ENCODE results near the gene AKAP13.

Gene AKAP13

DNA sequence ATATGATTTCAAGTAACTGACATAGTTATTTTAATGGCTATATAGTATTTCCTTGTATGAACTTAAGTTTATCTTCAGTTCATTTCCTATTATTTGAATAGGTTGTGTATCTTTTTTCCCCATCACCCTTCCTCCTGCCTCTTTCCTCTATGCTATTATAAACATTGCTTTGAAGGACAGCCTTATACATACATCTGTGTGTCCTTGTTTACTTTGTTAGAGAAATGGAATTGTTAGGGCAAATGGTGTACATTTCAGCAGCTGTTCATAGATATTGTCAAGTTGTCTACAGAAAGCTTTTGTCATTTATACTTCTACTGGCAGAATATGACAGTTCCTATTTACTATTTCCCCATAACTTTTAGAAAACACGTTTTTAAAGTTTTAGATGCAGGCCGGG lies 18.4 kb downstream of the AKAP13 start:
- peaks cover 17% of the 10 kb centered on the region for H3K4me1 ChIP-seq (ENCODE audit: control insufficient read depth, insufficient read depth, low read length)
- H3K4me3 ChIP-seq (ENCODE audit: low read length) = no peak overlapping the region
- H3K27ac ChIP-seq (ENCODE audit: low read depth, low read length) = no peak overlapping the region
- no peak overlapping the region for H3K9ac ChIP-seq (ENCODE audit: low read length)
- H3K36me3 ChIP-seq (ENCODE audit: control insufficient read depth, insufficient read depth, low read length) = no peaks in the 10 kb centered on the region
- no peaks in the 10 kb centered on the region for H3K27me3 ChIP-seq (ENCODE audit: control insufficient read depth, insufficient read depth, low read length)

DNA sequence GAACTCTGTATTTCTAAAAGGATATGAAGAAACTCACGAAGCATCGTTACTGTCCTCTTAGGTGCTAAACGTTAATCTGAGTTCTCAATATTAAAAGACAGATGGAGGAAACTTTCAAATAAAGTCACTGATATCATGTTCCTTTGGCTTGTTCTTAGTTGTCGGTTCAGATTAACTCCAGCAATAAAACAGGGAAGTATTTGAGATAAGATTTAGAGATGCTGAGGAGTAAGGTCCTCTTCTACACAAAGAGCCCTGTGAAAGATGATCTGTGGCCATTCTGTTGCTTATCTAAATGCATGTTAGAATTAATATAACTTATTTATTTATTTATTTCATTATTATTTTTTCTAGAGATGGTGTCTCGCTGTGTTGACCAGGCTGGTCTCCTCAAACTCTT lies 19.2 kb downstream of the AKAP13 start:
- Histone ChIP-seq H3K27ac (ENCODE audit: low read depth, low read length) (no peak overlapping the region), H3K36me3 (ENCODE audit: control insufficient read depth, insufficient read depth, low read length) (no peaks in the 10 kb centered on the region), H3K4me1 (ENCODE audit: control insufficient read depth, insufficient read depth, low read length) (peaks cover 16% of the 10 kb centered on the region), H3K27me3 (ENCODE audit: control insufficient read depth, insufficient read depth, low read length) (no peaks in the 10 kb centered on the region), H3K9ac (ENCODE audit: low read length) (no peak overlapping the region), H3K4me3 (ENCODE audit: low read length) (no peak overlapping the region)

GRCh38 chr15:85400606-85401005 lies 20.2 kb downstream of the AKAP13 start:
- H3K9ac ChIP-seq (ENCODE audit: low read length) = no peak overlapping the region
- H3K36me3 ChIP-seq (ENCODE audit: control insufficient read depth, insufficient read depth, low read length) = no peaks in the 10 kb centered on the region
- no peaks in the 10 kb centered on the region for H3K27me3 ChIP-seq (ENCODE audit: control insufficient read depth, insufficient read depth, low read length)
- peaks cover 13% of the 10 kb centered on the region for H3K4me1 ChIP-seq (ENCODE audit: control insufficient read depth, insufficient read depth, low read length)
- no peak overlapping the region for H3K4me3 ChIP-seq (ENCODE audit: low read length)
- no peak overlapping the region for H3K27ac ChIP-seq (ENCODE audit: low read depth, low read length)

- Histone ChIP-seq H3K36me3 (ENCODE audit: control insufficient read depth, insufficient read depth, low read length) (no peaks in the 10 kb centered on the region), H3K4me3 (ENCODE audit: low read length) (no peak overlapping the region), H3K27me3 (ENCODE audit: control insufficient read depth, insufficient read depth, low read length) (no peaks in the 10 kb centered on the region), H3K9ac (ENCODE audit: low read length) (no peak overlapping the region), H3K27ac (ENCODE audit: low read depth, low read length) (no peak overlapping the region), H3K4me1 (ENCODE audit: control insufficient read depth, insufficient read depth, low read length) (peaks cover 13% of the 10 kb centered on the region)
Measured at GRCh38 chr15:85401108-85401774, 20.8 kb downstream of the AKAP13 start.

DNA sequence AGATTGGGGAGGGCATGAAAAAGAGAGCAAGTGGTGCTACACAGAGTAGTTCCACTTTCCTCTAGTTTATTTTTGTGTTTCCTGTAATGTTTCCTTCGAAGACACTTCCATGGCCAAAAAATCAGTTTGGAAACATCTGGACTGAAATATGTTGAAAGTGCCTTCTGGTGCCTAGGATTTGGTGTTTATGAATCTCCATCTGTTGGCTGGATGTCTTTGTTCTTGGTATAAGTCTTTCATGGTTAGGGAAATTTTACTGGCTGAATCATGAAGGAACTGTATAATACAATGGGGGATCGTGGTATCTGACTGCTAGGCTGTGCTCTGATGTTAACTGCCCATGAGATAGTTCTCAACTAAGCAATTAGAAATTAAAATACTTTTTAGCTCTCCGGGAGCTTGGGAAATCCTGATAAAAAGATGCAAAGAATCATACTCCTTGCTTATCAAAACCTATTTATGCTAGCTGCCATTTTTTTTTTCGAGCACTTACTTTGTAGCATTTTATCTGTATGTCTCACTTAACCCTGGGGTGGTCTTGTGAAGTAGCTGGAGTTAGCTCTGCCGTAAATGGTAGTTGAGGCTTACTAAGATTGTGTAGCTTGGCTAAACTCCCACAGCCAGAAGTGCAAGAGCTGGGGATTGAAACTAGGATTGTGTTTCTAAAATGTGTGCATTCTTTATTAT lies 21.9 kb downstream of the AKAP13 start:
- no peak overlapping the region for H3K27ac ChIP-seq (ENCODE audit: low read depth, low read length)
- H3K27me3 ChIP-seq (ENCODE audit: control insufficient read depth, insufficient read depth, low read length) = no peaks in the 10 kb centered on the region
- H3K36me3 ChIP-seq (ENCODE audit: control insufficient read depth, insufficient read depth, low read length) = no peaks in the 10 kb centered on the region
- H3K4me3 ChIP-seq (ENCODE audit: low read length) = no peak overlapping the region
- peaks cover 12% of the 10 kb centered on the region for H3K4me1 ChIP-seq (ENCODE audit: control insufficient read depth, insufficient read depth, low read length)
- no peak overlapping the region for H3K9ac ChIP-seq (ENCODE audit: low read length)

GRCh38 chr15:85403745-85404144 lies 23.3 kb downstream of the AKAP13 start:
- no peaks in the 10 kb centered on the region for H3K36me3 ChIP-seq (ENCODE audit: control insufficient read depth, insufficient read depth, low read length)
- H3K27me3 ChIP-seq (ENCODE audit: control insufficient read depth, insufficient read depth, low read length) = no peaks in the 10 kb centered on the region
- H3K27ac ChIP-seq (ENCODE audit: low read depth, low read length) = no peak overlapping the region
- no peak overlapping the region for H3K9ac ChIP-seq (ENCODE audit: low read length)
- peaks cover 13% of the 10 kb centered on the region for H3K4me1 ChIP-seq (ENCODE audit: control insufficient read depth, insufficient read depth, low read length)
- no peak overlapping the region for H3K4me3 ChIP-seq (ENCODE audit: low read length)

GRCh38 chr15:85404176-85404917 lies 23.9 kb downstream of the AKAP13 start:
- Histone ChIP-seq H3K4me1 (ENCODE audit: control insufficient read depth, insufficient read depth, low read length) (peaks cover 13% of the 10 kb centered on the region), H3K9ac (ENCODE audit: low read length) (no peak overlapping the region), H3K27ac (ENCODE audit: low read depth, low read length) (no peak overlapping the region), H3K4me3 (ENCODE audit: low read length) (no peak overlapping the region), H3K27me3 (ENCODE audit: control insufficient read depth, insufficient read depth, low read length) (no peaks in the 10 kb centered on the region), H3K36me3 (ENCODE audit: control insufficient read depth, insufficient read depth, low read length) (no peaks in the 10 kb centered on the region)

GRCh38 chr15:85404918-85405866 lies 24.8 kb downstream of the AKAP13 start:
- Histone ChIP-seq H3K9ac (ENCODE audit: low read length) (no peak overlapping the region), H3K36me3 (ENCODE audit: control insufficient read depth, insufficient read depth, low read length) (no peaks in the 10 kb centered on the region), H3K4me1 (ENCODE audit: control insufficient read depth, insufficient read depth, low read length) (peaks cover 13% of the 10 kb centered on the region), H3K4me3 (ENCODE audit: low read length) (no peak overlapping the region), H3K27me3 (ENCODE audit: control insufficient read depth, insufficient read depth, low read length) (no peaks in the 10 kb centered on the region), H3K27ac (ENCODE audit: low read depth, low read length) (no peak overlapping the region)

- H3K4me1 ChIP-seq (ENCODE audit: control insufficient read depth, insufficient read depth, low read length) = peaks cover 10% of the 10 kb centered on the region
- H3K36me3 ChIP-seq (ENCODE audit: control insufficient read depth, insufficient read depth, low read length) = no peaks in the 10 kb centered on the region
- H3K27ac ChIP-seq (ENCODE audit: low read depth, low read length) = no peak overlapping the region
- H3K27me3 ChIP-seq (ENCODE audit: control insufficient read depth, insufficient read depth, low read length) = no peaks in the 10 kb centered on the region
- no peak overlapping the region for H3K4me3 ChIP-seq (ENCODE audit: low read length)
- H3K9ac ChIP-seq (ENCODE audit: low read length) = no peak overlapping the region
Measured at GRCh38 chr15:85406916-85407315, 26.5 kb downstream of the AKAP13 start.

DNA sequence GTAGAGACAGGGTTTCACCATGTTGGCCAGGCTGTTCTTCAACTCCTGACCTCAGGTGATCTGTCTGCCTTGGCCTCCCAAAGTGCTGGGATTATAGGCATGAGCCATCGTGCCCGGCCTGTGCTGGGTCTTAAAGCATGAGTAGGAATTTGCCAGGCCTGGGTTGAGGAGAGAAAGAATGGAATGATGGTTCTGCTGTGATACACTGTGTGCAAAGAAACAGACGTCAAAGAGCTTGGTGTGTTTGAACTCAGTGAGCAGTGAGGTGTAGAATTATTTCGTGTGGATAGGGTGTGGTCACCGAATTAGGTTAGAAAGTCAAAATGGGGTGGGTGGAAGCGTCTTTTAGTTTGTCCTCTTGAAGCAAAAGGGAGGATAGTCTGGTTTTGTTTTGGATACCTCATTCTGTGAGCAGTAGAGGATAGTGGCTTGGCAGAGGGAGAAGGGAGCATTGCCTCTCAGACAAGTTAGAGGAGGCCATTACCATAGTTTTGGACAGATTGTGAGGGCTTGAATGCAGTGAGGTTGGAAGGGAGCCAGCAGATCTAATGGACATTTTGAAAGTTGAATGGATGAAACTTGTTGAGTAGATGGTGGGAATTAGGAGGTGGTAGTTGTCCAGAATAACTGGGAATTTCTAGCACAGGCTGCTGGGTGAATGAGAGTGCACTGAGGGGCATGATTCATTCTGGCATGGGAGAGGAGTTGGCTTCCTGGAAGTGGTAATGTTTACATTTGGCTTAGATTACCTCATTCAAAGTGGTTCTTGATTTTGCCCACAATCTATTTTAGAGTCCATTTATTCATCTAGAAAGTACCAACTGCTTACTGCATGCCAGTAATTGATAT lies 27.2 kb downstream of the AKAP13 start:
- no peak overlapping the region for H3K4me3 ChIP-seq (ENCODE audit: low read length)
- H3K4me1 ChIP-seq (ENCODE audit: control insufficient read depth, insufficient read depth, low read length) = peaks cover 10% of the 10 kb centered on the region
- no peaks in the 10 kb centered on the region for H3K27me3 ChIP-seq (ENCODE audit: control insufficient read depth, insufficient read depth, low read length)
- H3K36me3 ChIP-seq (ENCODE audit: control insufficient read depth, insufficient read depth, low read length) = no peaks in the 10 kb centered on the region
- H3K27ac ChIP-seq (ENCODE audit: low read depth, low read length) = no peak overlapping the region
- H3K9ac ChIP-seq (ENCODE audit: low read length) = no peak overlapping the region

DNA sequence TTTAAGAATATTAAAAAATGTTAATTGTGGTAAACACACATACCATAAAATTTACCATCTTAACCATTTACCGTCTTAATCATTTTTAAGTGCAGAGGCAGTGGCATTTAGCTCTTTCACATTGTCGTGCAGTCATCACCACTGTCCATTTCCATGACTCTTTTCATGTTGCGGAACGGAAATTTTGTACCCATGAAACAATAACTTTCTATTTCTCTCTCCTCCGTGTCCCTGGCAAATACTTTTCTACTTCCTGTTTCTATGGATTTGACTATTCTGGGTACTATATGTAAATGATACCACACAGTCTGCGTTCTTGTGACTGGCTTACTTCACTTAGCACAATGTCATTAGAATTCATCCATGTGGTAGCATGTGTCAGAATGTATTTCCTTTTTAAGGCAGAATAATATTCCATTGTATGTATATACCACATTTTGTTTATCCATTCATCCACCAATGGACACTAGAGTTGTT lies 27.9 kb downstream of the AKAP13 start:
- Histone ChIP-seq H3K4me3 (ENCODE audit: low read length) (no peak overlapping the region), H3K36me3 (ENCODE audit: control insufficient read depth, insufficient read depth, low read length) (no peaks in the 10 kb centered on the region), H3K27ac (ENCODE audit: low read depth, low read length) (no peak overlapping the region), H3K4me1 (ENCODE audit: control insufficient read depth, insufficient read depth, low read length) (peaks cover 10% of the 10 kb centered on the region), H3K9ac (ENCODE audit: low read length) (no peak overlapping the region), H3K27me3 (ENCODE audit: control insufficient read depth, insufficient read depth, low read length) (no peaks in the 10 kb centered on the region)

Measured in rectal smooth muscle tissue (tissue), 1 donor.